WTC11 (cell line): ENCODE results near the gene FBXO2. TPM values are rescaled to one million over a fixed set of nuclear protein-coding genes. Genes with fewer than 3 reads are reported as not detected.

Source experiments
- ATAC-seq: fragments of 200-7000 bp; cut with Tn5 transposase; 2 replicates; pipeline ENCODE4 v1.10.0; 2021; ENCODE audit warnings: mild to moderate bottlenecking, moderate library complexity
- CTCF ChIA-PET: fragments of 300-600 bp; sonication (Branson Sonifier 250); formaldehyde crosslinking; loops from one replicate; lab custom pipeline; 2021; ENCODE audit warnings: antibody characterized with exemption; lab: Charles Lee
- POLR2A ChIA-PET: fragments of 350-600 bp; sonication (Branson Sonifier 250); formaldehyde crosslinking; loops from one replicate; lab custom pipeline; 2021; ENCODE audit warnings: antibody characterized with exemption; lab: Charles Lee
- DNase-seq: peaks from one replicate; pipeline ENCODE4 v3.0.0; 2021; ENCODE audit warnings: low spot score
- H3K27ac Mint-ChIP-seq: 2 replicates; pipeline ENCODE4 v1.8.0; 2021; ENCODE audit warnings: mixed read lengths
- H3K27me3 Mint-ChIP-seq: 2 replicates; pipeline ENCODE4 v1.8.0; 2021; ENCODE audit warnings: low read depth, mild to moderate bottlenecking, moderate library complexity, mixed read lengths
- H3K36me3 Mint-ChIP-seq: 2 replicates; pipeline ENCODE4 v1.8.0; 2021; ENCODE audit warnings: mixed read lengths
- H3K4me1 Mint-ChIP-seq: 2 replicates; pipeline ENCODE4 v1.8.0; 2022; ENCODE audit warnings: mixed read lengths
- H3K4me3 Mint-ChIP-seq: 2 replicates; pipeline ENCODE4 v1.8.0; 2021; ENCODE audit warnings: mild to moderate bottlenecking, moderate library complexity, mixed read lengths
- H3K9me3 Mint-ChIP-seq: 2 replicates; pipeline ENCODE4 v1.8.0; 2021; ENCODE audit warnings: mixed read lengths
- AR ChIP-seq: fragments of 250-450 bp; sonication (Bioruptor Pico); IDR thresholded peaks from 2 replicates; pipeline ENCODE4 v1.9.0; 2021; ENCODE audit warnings: mild to moderate bottlenecking
- CDX4 ChIP-seq: fragments of 250-450 bp; sonication (Bioruptor Pico); IDR thresholded peaks from 2 replicates; pipeline ENCODE4 v1.9.0; 2021; ENCODE audit warnings: moderate library complexity, mild to moderate bottlenecking, inconsistent platforms, borderline replicate concordance
- CTCF ChIP-seq: fragments of 200-600 bp; IDR thresholded peaks from 2 replicates; pipeline ENCODE4 v1.8.0; 2022; ENCODE audit warnings: antibody characterized with exemption
- ESRRA ChIP-seq: sonication (generic); formaldehyde crosslinking; IDR thresholded peaks from 2 replicates; pipeline ENCODE4 v1.8.1; 2022; ENCODE audit warnings: mild to moderate bottlenecking, missing genetic modification reagents, borderline replicate concordance
- FOXP4 ChIP-seq: sonication (generic); formaldehyde crosslinking; IDR thresholded peaks from 2 replicates; pipeline ENCODE4 v1.8.0; 2022; ENCODE audit warnings: mild to moderate bottlenecking, missing genetic modification reagents
- JAZF1 ChIP-seq: fragments of 250-450 bp; sonication (Bioruptor Pico); IDR thresholded peaks from 2 replicates; pipeline ENCODE4 v1.9.0; 2021; ENCODE audit warnings: moderate library complexity, mild to moderate bottlenecking, inconsistent platforms
- JUN ChIP-seq: sonication (generic); formaldehyde crosslinking; IDR thresholded peaks from 2 replicates; pipeline ENCODE4 v1.8.0; 2023; ENCODE audit warnings: mild to moderate bottlenecking, missing genetic modification reagents
- KAT7 ChIP-seq: sonication (generic); formaldehyde crosslinking; IDR thresholded peaks from 2 replicates; pipeline ENCODE4 v1.8.1; 2023; ENCODE audit warnings: missing genetic modification reagents, mild to moderate bottlenecking, borderline replicate concordance
- MAX ChIP-seq: sonication (generic); formaldehyde crosslinking; IDR thresholded peaks from 2 replicates; pipeline ENCODE4 v1.8.0; 2022; ENCODE audit warnings: mild to moderate bottlenecking, missing genetic modification reagents
- MLX ChIP-seq: sonication (generic); formaldehyde crosslinking; IDR thresholded peaks from 2 replicates; pipeline ENCODE4 v1.8.1; 2023; ENCODE audit warnings: mild to moderate bottlenecking, missing genetic modification reagents, moderate library complexity
- MXD4 ChIP-seq: fragments of 250-450 bp; sonication (Bioruptor Pico); IDR thresholded peaks from 2 replicates; pipeline ENCODE4 v1.8.0; 2021; ENCODE audit warnings: mild to moderate bottlenecking, moderate library complexity, borderline replicate concordance
- NR1H2 ChIP-seq: sonication (generic); formaldehyde crosslinking; IDR thresholded peaks from 2 replicates; pipeline ENCODE4 v1.9.0; 2021; ENCODE audit warnings: mild to moderate bottlenecking, moderate library complexity, missing genetic modification reagents
- NR2C2 ChIP-seq: sonication (generic); formaldehyde crosslinking; IDR thresholded peaks from 2 replicates; pipeline ENCODE4 v1.8.0; 2022; ENCODE audit warnings: mild to moderate bottlenecking, missing genetic modification reagents
- RORB ChIP-seq: fragments of 250-450 bp; sonication (Bioruptor Pico); IDR thresholded peaks from 2 replicates; pipeline ENCODE4 v1.9.0; 2021; ENCODE audit warnings: mild to moderate bottlenecking
- SP1 ChIP-seq: sonication (generic); formaldehyde crosslinking; conservative IDR thresholded peaks from 2 replicates; pipeline ENCODE4 v1.8.1; 2022; ENCODE audit warnings: missing genetic modification reagents
- TEAD1 ChIP-seq: sonication (generic); formaldehyde crosslinking; IDR thresholded peaks from 2 replicates; pipeline ENCODE4 v1.8.0; 2022; ENCODE audit warnings: mild to moderate bottlenecking, missing genetic modification reagents
- TEAD4 ChIP-seq: sonication (generic); formaldehyde crosslinking; IDR thresholded peaks from 2 replicates; pipeline ENCODE4 v1.8.0; 2022; ENCODE audit warnings: mild to moderate bottlenecking, missing genetic modification reagents
- USF2 ChIP-seq: sonication (generic); formaldehyde crosslinking; IDR thresholded peaks from 2 replicates; pipeline ENCODE4 v1.8.1; 2023; ENCODE audit warnings: mild to moderate bottlenecking, missing genetic modification reagents, moderate library complexity
- ZNF138 ChIP-seq: sonication (generic); formaldehyde crosslinking; conservative IDR thresholded peaks from 2 replicates; pipeline ENCODE4 v1.8.1; 2022; ENCODE audit warnings: mild to moderate bottlenecking, moderate library complexity, missing genetic modification reagents
- ZNF263 ChIP-seq: sonication (generic); formaldehyde crosslinking; IDR thresholded peaks from 2 replicates; pipeline ENCODE4 v1.8.1; 2022; ENCODE audit warnings: low read depth, mild to moderate bottlenecking, moderate library complexity, missing genetic modification reagents
- ZNF317 ChIP-seq: sonication (generic); formaldehyde crosslinking; IDR thresholded peaks from 2 replicates; pipeline ENCODE4 v1.8.1; 2023; ENCODE audit warnings: low read depth, mild to moderate bottlenecking, moderate library complexity, missing genetic modification reagents, borderline replicate concordance
- ZNF416 ChIP-seq: fragments of 250-450 bp; sonication (Bioruptor Pico); IDR thresholded peaks from 2 replicates; pipeline ENCODE4 v1.9.0; 2021; ENCODE audit warnings: mild to moderate bottlenecking, inconsistent platforms
- ZNF512 ChIP-seq: sonication (generic); formaldehyde crosslinking; IDR thresholded peaks from 2 replicates; pipeline ENCODE4 v1.8.1; 2022; ENCODE audit warnings: missing genetic modification reagents, borderline replicate concordance
- total RNA-seq: library from RNA; stranded (reverse); gene quantifications from 3 replicates; pipeline ENCODE4 v1.2.3, GENCODE V29; 2021

FBXO2 gene
- total RNA-seq, 1 experiment from 2014 or later: 58.2 TPM

GRCh38 chr1:11653101-11653860, 948 bp downstream of the FBXO2 start (continued):
- TF ChIP-seq FOXP4 (no peak), CDX4 (no peak), JUN (CRISPR knock-in tag) (no peak), NR1H2 (CRISPR knock-in tag) (no peak), ZNF416 (no peak), MXD4 (no peak), SP1 (CRISPR knock-in tag) (no peak), ZNF317 (CRISPR knock-in tag) (no peak), NR2C2 (no peak), RORB (CRISPR knock-in tag) (no peak), ZNF138 (CRISPR knock-in tag) (no peak), ZNF512 (no peak)

- H3K27me3 Mint-ChIP-seq: peaks cover 22% of the 10 kb centered on the region
- H3K4me1 Mint-ChIP-seq: peaks cover 39% of the 10 kb centered on the region
- ATAC-seq: no peak
- no peaks in the 10 kb centered on the region for H3K9me3 Mint-ChIP-seq
- ChIA-PET CTCF (interaction anchor here (1.0 to 4.2 kb wide), 5 partner anchors 12 to 133 kb away, joined by 3 to 41 read pairs (median 10); partner anchors contain the start of gene FBXO6), POLR2A (no interaction called here)
- no peak overlapping the region for H3K27ac Mint-ChIP-seq
- H3K36me3 Mint-ChIP-seq: peaks cover 15% of the 10 kb centered on the region
- H3K4me3 Mint-ChIP-seq: no peak overlapping the region; the same call in 1 of the 2 replicates
- no peak for DNase-seq
- TF ChIP-seq CTCF (no peak), KAT7 (CRISPR knock-in tag) (no peak), TEAD4 (CRISPR knock-in tag) (no peak), ESRRA (no peak), AR (no peak), ZNF512 (no peak), MLX (CRISPR knock-in tag) (no peak), NR2C2 (no peak), TEAD1 (no peak), MAX (no peak), ZNF263 (CRISPR knock-in tag) (no peak), JAZF1 (CRISPR knock-in tag) (no peak), USF2 (CRISPR knock-in tag) (no peak)
Observed at GRCh38 chr1:11652203-11652780, 1.9 kb downstream of the FBXO2 start.
